ENCODE measurements around the gene CFAP73. TPM values are rescaled to one million over a fixed set of nuclear protein-coding genes. Genes with fewer than 3 reads are reported as not detected.

The CFAP73 gene
- total and polyA plus RNA-seq, 7 donors = 0.42 to 0.60 (median 0.46) TPM; not detected in 4

- no peaks in the 10 kb centered on the region for H3K4me1 ChIP-seq
- no peaks in the 10 kb centered on the region for H3K9me3 ChIP-seq
- H3K36me3 ChIP-seq = peaks cover 71 to 97% (median 77%) of the 10 kb centered on the region in 4 donors
- DNase-seq = no peak
- H3K27ac ChIP-seq = no peak overlapping the region
- TF ChIP-seq POLR2AphosphoS5 (IDR thresholded peaks at IDR 0.05) (no peak), CTCF (IDR thresholded peaks at IDR 0.05) (peak; percentile 66 to 99 (median 88)), POLR2A (IDR thresholded peaks at IDR 0.05) (no peak), EP300 (IDR thresholded peaks at IDR 0.05) (no peak)
- intact Hi-C loops (cut with DNase I) = loop anchor here (2.0 kb wide), 1 partner anchor 126 kb away; no protein-coding TSS in a partner anchor
- H3K4me3 ChIP-seq = no peak overlapping the region
- WGBS, 2 donors = 57 to 62% methylated on average over 32 of the region's 32 CpGs
- H3K27me3 ChIP-seq = no peaks in the 10 kb centered on the region
Observed at GRCh38 chr12:113174461-113175384, 25.2 kb downstream of the CFAP73 start.

- Histone ChIP-seq H3K9me3 (no peaks in the 10 kb centered on the region), H3K36me3 (peaks cover 36 to 69% (median 46%) of the 10 kb centered on the region in 4 donors), H3K4me1 (peaks cover 0 to 11% (median 7%) of the 10 kb centered on the region in 4 donors), H3K27me3 (no peaks in the 10 kb centered on the region), H3K4me3 (no peak overlapping the region), H3K27ac (no peak overlapping the region)
- no peak for TF ChIP-seq EP300 (IDR thresholded peaks at IDR 0.05)
- TF ChIP-seq CTCF (IDR thresholded peaks at IDR 0.05) = no peak
- no peak for TF ChIP-seq POLR2A (IDR thresholded peaks at IDR 0.05)
- TF ChIP-seq POLR2AphosphoS5 (IDR thresholded peaks at IDR 0.05) = no peak
- intact Hi-C loops (cut with DNase I) = no loop called here
- 95 to 96% methylated on average over 14 of the region's 14 CpGs for WGBS, 2 donors
- no peak for DNase-seq
Observed at GRCh38 chr12:113179023-113179422, 29.5 kb downstream of the CFAP73 start.

- DNase-seq = no peak
- no peak overlapping the region for H3K4me3 ChIP-seq
- intact Hi-C loops (cut with DNase I) = loop anchor here (10.0 kb wide), 1 partner anchor 64 kb away; no protein-coding TSS in a partner anchor
- no peaks in the 10 kb centered on the region for H3K27me3 ChIP-seq
- peaks cover 35 to 56% (median 41%) of the 10 kb centered on the region in 4 donors for H3K36me3 ChIP-seq
- WGBS, 2 donors = 62 to 80% methylated on average over 4 of the region's 4 CpGs
- no peak for TF ChIP-seq EP300 (IDR thresholded peaks at IDR 0.05)
- no peak for TF ChIP-seq POLR2A (IDR thresholded peaks at IDR 0.05)
- no peak for TF ChIP-seq CTCF (IDR thresholded peaks at IDR 0.05)
- no peak for TF ChIP-seq POLR2AphosphoS5 (IDR thresholded peaks at IDR 0.05)
- H3K27ac ChIP-seq = no peak overlapping the region
- peaks cover 0 to 15% (median 12%) of the 10 kb centered on the region in 4 donors for H3K4me1 ChIP-seq
- no peaks in the 10 kb centered on the region for H3K9me3 ChIP-seq
Observed at GRCh38 chr12:113180333-113180732, 30.8 kb downstream of the CFAP73 start.

GRCh38 chr12:113181975-113182374 lies 32.5 kb downstream of the CFAP73 start:
- peaks cover 28 to 43% (median 29%) of the 10 kb centered on the region in 4 donors for H3K36me3 ChIP-seq
- no peaks in the 10 kb centered on the region for H3K27me3 ChIP-seq
- H3K27ac ChIP-seq = no peak overlapping the region
- H3K9me3 ChIP-seq = no peaks in the 10 kb centered on the region
- DNase-seq = no peak
- 87 to 90% methylated on average over 3 of the region's 3 CpGs for WGBS, 2 donors
- intact Hi-C loops (cut with DNase I) = loop anchor here (10.0 kb wide), 1 partner anchor 63 kb away; no protein-coding TSS in a partner anchor
- no peak overlapping the region for H3K4me3 ChIP-seq
- TF ChIP-seq CTCF (IDR thresholded peaks at IDR 0.05) = no peak
- no peak for TF ChIP-seq POLR2AphosphoS5 (IDR thresholded peaks at IDR 0.05)
- no peak for TF ChIP-seq EP300 (IDR thresholded peaks at IDR 0.05)
- TF ChIP-seq POLR2A (IDR thresholded peaks at IDR 0.05) = no peak
- H3K4me1 ChIP-seq = peaks cover 0 to 26% (median 24%) of the 10 kb centered on the region in 4 donors

Measured in sigmoid colon (tissue), 7 donors.